ENCODE measurements around the gene SEL1L.

GRCh38 chr14:81480741-81481140 lies 52.9 kb downstream of the SEL1L start:
- TF ChIP-seq REST (IDR thresholded peaks at IDR 0.05; ENCODE audit: low read depth) (no peak), POLR2A (IDR thresholded peaks at IDR 0.05; ENCODE audit: borderline replicate concordance, extremely low read depth, insufficient read depth, insufficient read length) (no peak)
